ENCODE results near the gene NCOR2.

GRCh38 chr12:124543052-124543589 is 24.3 kb downstream of the NCOR2 start:
- TF ChIP-seq CTCF (IDR thresholded peaks at IDR 0.05): no peak
- TF ChIP-seq ZBTB21 (CRISPR knock-in tag; IDR thresholded peaks at IDR 0.05; ENCODE audit: borderline replicate concordance): no peak
- no peak for TF ChIP-seq USF2 (CRISPR knock-in tag; IDR thresholded peaks at IDR 0.05)
- no peak for TF ChIP-seq FOXK1 (CRISPR knock-in tag; IDR thresholded peaks at IDR 0.05)
- no peak for TF ChIP-seq ZNF121 (CRISPR knock-in tag; IDR thresholded peaks at IDR 0.05)
- TF ChIP-seq USF1 (CRISPR knock-in tag; IDR thresholded peaks at IDR 0.05): no peak
- TF ChIP-seq MAX (CRISPR knock-in tag; IDR thresholded peaks at IDR 0.05): no peak

All from WTC11 (cell line).